ENCODE results near the gene SEPHS2. TPM values are rescaled to one million over a fixed set of nuclear protein-coding genes. Genes with fewer than 3 reads are reported as not detected.

The SEPHS2 gene
- total RNA-seq, 1 experiment from 2014 or later = 52.6 TPM

DNA sequence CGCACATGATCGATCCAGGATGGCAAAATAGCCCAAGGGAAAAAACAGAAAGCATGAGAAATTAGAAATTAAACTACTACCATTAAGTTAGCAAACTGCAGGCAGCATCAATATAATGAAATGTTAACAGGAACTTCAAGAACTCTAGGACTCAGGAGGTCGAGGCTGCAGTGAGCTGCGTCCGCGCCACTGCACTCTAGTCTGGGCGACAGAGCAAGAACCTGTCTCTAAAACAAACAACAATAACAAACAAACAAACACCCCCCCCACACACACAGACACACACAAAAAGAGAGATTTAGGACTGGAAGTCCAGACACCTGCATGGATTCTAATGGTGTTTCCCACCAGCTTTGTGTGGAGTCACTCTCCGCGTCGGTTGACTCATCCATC is 525 bp upstream of the SEPHS2 start:
- Mint-ChIP-seq H3K36me3 (ENCODE audit: insufficient read depth in 1 of 3, low read depth in 3 of 3) (peaks cover 15 to 27% (median 23%) of the 10 kb centered on the region in 3 experiments), H3K27me3 (ENCODE audit: low read depth) (peaks cover 19% of the 10 kb centered on the region), H3K4me1 (peaks cover 14 to 18% of the 10 kb centered on the region in 2 experiments), H3K27ac (peak overlapping the region; percentile 2 to 61 (median 19); a peak in 3 of 7 replicates), H3K4me3 (peak overlapping the region; percentile 84 to 89), H3K9me3 (peaks cover 6 to 10% of the 10 kb centered on the region in 2 experiments; a peak in 3 of 5 replicates)
- no peak overlapping the region for H4K8ac ChIP-seq (replicated peaks; ENCODE audit: insufficient read length, low read depth, low read length)
- H3K14ac ChIP-seq (ENCODE audit: insufficient read depth, low read length) = no peak overlapping the region
- no peak overlapping the region for H2BK20ac ChIP-seq (ENCODE audit: low read depth, low read length, poor library complexity, severe bottlenecking)
- no peaks in the 10 kb centered on the region for H4K20me1 ChIP-seq (ENCODE audit: control insufficient read depth, insufficient read depth, insufficient read length)
- no peak overlapping the region for H2AK5ac ChIP-seq (ENCODE audit: insufficient read length, low read length)
- H2BK12ac ChIP-seq (ENCODE audit: insufficient read length, low read depth, low read length) = no peak overlapping the region
- H3K23me2 ChIP-seq (ENCODE audit: insufficient read length, low read depth, low read length, poor library complexity, severe bottlenecking) = peaks cover 5% of the 10 kb centered on the region
- TF ChIP-seq, protein P1, sequence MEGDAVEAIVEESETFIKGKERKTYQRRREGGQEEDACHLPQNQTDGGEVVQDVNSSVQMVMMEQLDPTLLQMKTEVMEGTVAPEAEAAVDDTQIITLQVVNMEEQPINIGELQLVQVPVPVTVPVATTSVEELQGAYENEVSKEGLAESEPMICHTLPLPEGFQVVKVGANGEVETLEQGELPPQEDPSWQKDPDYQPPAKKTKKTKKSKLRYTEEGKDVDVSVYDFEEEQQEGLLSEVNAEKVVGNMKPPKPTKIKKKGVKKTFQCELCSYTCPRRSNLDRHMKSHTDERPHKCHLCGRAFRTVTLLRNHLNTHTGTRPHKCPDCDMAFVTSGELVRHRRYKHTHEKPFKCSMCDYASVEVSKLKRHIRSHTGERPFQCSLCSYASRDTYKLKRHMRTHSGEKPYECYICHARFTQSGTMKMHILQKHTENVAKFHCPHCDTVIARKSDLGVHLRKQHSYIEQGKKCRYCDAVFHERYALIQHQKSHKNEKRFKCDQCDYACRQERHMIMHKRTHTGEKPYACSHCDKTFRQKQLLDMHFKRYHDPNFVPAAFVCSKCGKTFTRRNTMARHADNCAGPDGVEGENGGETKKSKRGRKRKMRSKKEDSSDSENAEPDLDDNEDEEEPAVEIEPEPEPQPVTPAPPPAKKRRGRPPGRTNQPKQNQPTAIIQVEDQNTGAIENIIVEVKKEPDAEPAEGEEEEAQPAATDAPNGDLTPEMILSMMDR (conservative IDR thresholded peaks at IDR 0.05) = no peak
- H3K9ac ChIP-seq (ENCODE audit: extremely low read depth, insufficient read length, low read length) = peak overlapping the region; percentile 29
- no peaks in the 10 kb centered on the region for H3K27me3 ChIP-seq (ENCODE audit: insufficient read depth, low read length)
- no peak for DNase-seq
- no peaks in the 10 kb centered on the region; the same call in 1 of the 2 replicates for H3K79me2 ChIP-seq (ENCODE audit: insufficient read depth, low read length)
- no CpG with 5 or more reads among the region's 10 CpGs for WGBS (ENCODE audit: extremely low coverage, insufficient read length, low lambda C conversion rate)
- no peak overlapping the region for H2BK5ac ChIP-seq (ENCODE audit: insufficient read length, low read length)
- peak overlapping the region; percentile 68 for H3K4me2 ChIP-seq (ENCODE audit: insufficient read depth, insufficient read length, low read length)
- H3K79me1 ChIP-seq (ENCODE audit: insufficient read depth, low read depth, low read length, poor library complexity, severe bottlenecking) = no peaks in the 10 kb centered on the region
- H3K27ac ChIP-seq (ENCODE audit: insufficient read length, low read depth, low read length) = no peak overlapping the region
- H4K5ac ChIP-seq (ENCODE audit: insufficient read length, low read depth, low read length) = no peak overlapping the region
- H4K91ac ChIP-seq (ENCODE audit: insufficient read length, low read depth, low read length) = no peak overlapping the region
- H3K23ac ChIP-seq (ENCODE audit: insufficient read length, low read depth, low read length) = no peak overlapping the region
- no peak overlapping the region for H2BK15ac ChIP-seq (ENCODE audit: low read depth, low read length)
- no peak overlapping the region for H2BK120ac ChIP-seq (ENCODE audit: low read depth, low read length, poor library complexity, severe bottlenecking)
- H2AFZ ChIP-seq (ENCODE audit: low read length) = peak overlapping the region; percentile 100
- H3K18ac ChIP-seq (ENCODE audit: insufficient read length, low read depth, low read length) = no peak overlapping the region
- H3K9me3 ChIP-seq (ENCODE audit: control insufficient read depth, low read depth, low read length) = no peaks in the 10 kb centered on the region
- H3T11ph ChIP-seq (ENCODE audit: low read length) = no peak overlapping the region
- peaks cover 3% of the 10 kb centered on the region; the same call in 1 of the 2 replicates for H3K4me1 ChIP-seq (ENCODE audit: insufficient read depth, low read length)
- no peak overlapping the region for H3K4ac ChIP-seq (ENCODE audit: low read depth, low read length)
- H3K56ac ChIP-seq (ENCODE audit: insufficient read length, low read depth, low read length) = no peak overlapping the region
